Measurements from ENCODE around the gene ADORA3.

GRCh38 chr1:111450185-111450584 is 53.2 kb downstream of the ADORA3 start:
- TF ChIP-seq CTCF (IDR thresholded peaks at IDR 0.05; ENCODE audit: low read length) = no peak
- no peak for TF ChIP-seq EZH2 (optimal IDR thresholded peaks at IDR 0.05; ENCODE audit: low read depth, low read length)
- no peak for TF ChIP-seq EZH2phosphoT487 (IDR thresholded peaks at IDR 0.05; ENCODE audit: low read length)
